Measurements from ENCODE around the gene RPL15. TPM values are rescaled to one million over a fixed set of nuclear protein-coding genes. Genes with fewer than 3 reads are reported as not detected.

RPL15 gene
- total and polyA plus RNA-seq, 2 of the 13 experiments (the other 11 are each of a cell fraction or from before 2014, with no cell fraction given): 1,297 to 3,693 TPM

- CTCF ChIA-PET (ENCODE audit: low intra/inter-chr PET ratio, low total read pairs): no interaction called here
- BruUV-seq (replicated peaks): no TSS peak
- ATAC-seq: no peak
- peak overlapping the region; percentile 91 to 99 (median 98) for H3K4me3 ChIP-seq (replicated peaks in 1 of 3; ENCODE audit: insufficient read depth in 1 of 3, low read depth in 2 of 3, low read length in 3 of 3)
- no peaks in the 10 kb centered on the region; a peak in 1 of 5 replicates for H3K27me3 ChIP-seq (ENCODE audit: control insufficient read depth in 1 of 2, insufficient read depth in 2 of 2, low read length in 2 of 2)
- peak overlapping the region; percentile 95 for H3K9ac ChIP-seq (ENCODE audit: insufficient read depth, low read depth, low read length)
- 7% methylated on average over 7 of the region's 7 CpGs for WGBS (ENCODE audit: low lambda C conversion rate)
- H3K27ac ChIP-seq (ENCODE audit: extremely low read length, insufficient read depth, low read length): peak overlapping the region; percentile 81
- H3K36me3 ChIP-seq (replicated peaks in 1 of 2; ENCODE audit: control insufficient read depth in 1 of 2, insufficient read depth in 2 of 2, low read length in 2 of 2): peaks cover 4 to 15% of the 10 kb centered on the region in 2 experiments; a peak in 4 of 5 replicates
- DNase-seq (ENCODE audit: low spot score): peak; percentile 45
- H3K79me2 ChIP-seq (ENCODE audit: insufficient read depth, low read length): peaks cover 56% of the 10 kb centered on the region
- H2AFZ ChIP-seq (ENCODE audit: low read length): no peak overlapping the region
- no peak for FAIRE-seq
- H3K4me2 ChIP-seq (ENCODE audit: low read depth, low read length): peak overlapping the region; percentile 76
- H3K4me1 ChIP-seq (ENCODE audit: insufficient read depth, low read length): peaks cover 49% of the 10 kb centered on the region
- in situ Hi-C loops (cut with HindIII; ENCODE audit: extremely low pct_ligation_motif_present, low pct_unique_long_range_greater_than_20kb) (no loop called here), intact Hi-C loops (cut with micrococcal nuclease; ENCODE audit: unreplicated experiment) (no loop called here)
- POLR2A ChIA-PET: interaction anchor here (1.5 to 3.8 kb wide), 5 partner anchors 11 to 33 kb away, joined by 8 to 72 read pairs (median 21); no protein-coding TSS in a partner anchor
- H4K20me1 ChIP-seq (ENCODE audit: insufficient read depth, low read length): peaks cover 36% of the 10 kb centered on the region
- H3K9me3 ChIP-seq (ENCODE audit: low read length): no peaks in the 10 kb centered on the region
- TF ChIP-seq SAP130 (CRISPR knock-in tag; IDR thresholded peaks at IDR 0.05; ENCODE audit: low read depth) (peak; percentile 42; the same call in 1 of the 2 replicates), TEAD2 (CRISPR knock-in tag; IDR thresholded peaks at IDR 0.05) (no peak), SETDB1 (CRISPR knock-in tag; IDR thresholded peaks at IDR 0.05; ENCODE audit: borderline replicate concordance) (no peak), PRPF4 (IDR thresholded peaks at IDR 0.05; ENCODE audit: low read depth, low read length, poor library complexity, severe bottlenecking) (no peak), THAP11 (CRISPR knock-in tag; IDR thresholded peaks at IDR 0.05) (peak; percentile 81), ZFP36L2 (CRISPR knock-in tag; IDR thresholded peaks at IDR 0.05) (no peak), SMYD3 (CRISPR knock-in tag; IDR thresholded peaks at IDR 0.05) (no peak), NR2C2 (CRISPR knock-in tag; IDR thresholded peaks at IDR 0.05; ENCODE audit: borderline replicate concordance) (0 out of 2 replicates have a peak, but pooled peaks have one; percentile 47), TP53 (CRISPR knock-in tag; conservative IDR thresholded peaks at IDR 0.05) (no peak), RAD21 (CRISPR knock-in tag; IDR thresholded peaks at IDR 0.05) (no peak), YEATS2 (CRISPR knock-in tag; IDR thresholded peaks at IDR 0.05; ENCODE audit: borderline replicate concordance) (no peak), ZNF746 (CRISPR knock-in tag; IDR thresholded peaks at IDR 0.05) (no peak), SUZ12 (IDR thresholded peaks at IDR 0.05; ENCODE audit: low read depth, low read length) (no peak), ATRX (CRISPR knock-in tag; IDR thresholded peaks at IDR 0.05; ENCODE audit: borderline replicate concordance) (no peak), SKIL (CRISPR knock-in tag; IDR thresholded peaks at IDR 0.05; ENCODE audit: borderline replicate concordance) (no peak), ZBTB26 (CRISPR knock-in tag; IDR thresholded peaks at IDR 0.05; ENCODE audit: borderline replicate concordance) (no peak), PHB2 (IDR thresholded peaks at IDR 0.05; ENCODE audit: partially characterized antibody) (no peak), HNF1A (IDR thresholded peaks at IDR 0.05; ENCODE audit: low read depth) (no peak), HNF1A (CRISPR knock-in tag; IDR thresholded peaks at IDR 0.05; ENCODE audit: borderline replicate concordance) (no peak)
Observed at GRCh38 chr3:23915537-23916108, 1.3 kb upstream of the RPL15 start.
